ENCODE data around the gene ISG20.

ISG20 gene

DNA sequence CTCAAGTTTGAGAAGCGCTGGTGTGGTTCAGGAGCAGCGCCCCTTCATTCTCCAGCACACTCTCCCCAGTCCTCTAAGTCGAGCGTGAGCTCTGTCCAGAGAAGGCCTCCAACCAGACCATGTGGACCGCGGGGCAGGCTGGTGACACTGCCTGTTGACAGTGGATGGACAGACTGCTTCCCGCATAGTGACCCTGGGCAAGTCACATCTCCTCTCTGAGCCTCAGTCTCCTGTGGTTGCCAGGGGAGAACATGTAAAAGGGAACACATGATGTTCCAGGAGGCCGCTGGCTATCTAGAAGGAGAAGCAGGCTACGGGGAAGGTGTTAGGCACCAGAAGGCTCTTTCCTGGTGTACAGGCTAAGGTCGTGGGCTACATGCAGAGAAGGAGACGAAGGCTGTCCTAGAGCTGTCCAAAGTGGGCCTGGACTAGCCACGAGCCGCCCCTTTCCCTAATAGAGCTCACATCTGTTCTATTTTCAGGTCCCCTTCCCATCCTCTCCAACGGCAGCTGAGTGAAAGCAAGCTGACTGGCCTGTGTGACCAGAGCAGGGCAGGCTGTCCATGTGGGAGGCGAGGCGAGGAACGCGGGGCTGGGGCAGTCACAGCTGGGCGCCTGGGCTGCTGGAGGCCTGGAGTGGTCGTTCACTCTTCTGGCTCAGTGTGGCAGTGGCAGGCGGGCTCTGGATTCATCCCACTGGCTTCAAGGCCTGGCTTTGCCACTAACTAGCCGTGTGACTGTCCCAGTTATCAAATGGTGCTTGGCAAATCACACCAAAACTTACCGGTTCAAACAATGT lies 11.1 kb downstream of the ISG20 start:
- POLR2A ChIA-PET = no interaction called here
- peaks cover 0 to 7% (median 0%) of the 10 kb centered on the region in 4 experiments for H3K4me1 ChIP-seq (ENCODE audit: control extremely low read depth in 1 of 4, control insufficient read depth in 4 of 4, insufficient read depth in 4 of 4, low read length in 3 of 4)
- H3K36me3 ChIP-seq (ENCODE audit: control insufficient read depth in 4 of 4, insufficient read depth in 4 of 4, low read length in 3 of 4) = no peaks in the 10 kb centered on the region
- WGBS (ENCODE audit: insufficient coverage) = 97% methylated on average over 21 of the region's 23 CpGs
- H3K27ac ChIP-seq (ENCODE audit: insufficient read depth in 1 of 2, low read depth in 1 of 2, low read length in 2 of 2, poor library complexity in 1 of 2, severe bottlenecking in 2 of 2) = no peak overlapping the region
- no peaks in the 10 kb centered on the region for H3K9me3 ChIP-seq (ENCODE audit: control extremely low read depth in 1 of 5, control insufficient read depth in 4 of 5, insufficient read depth in 2 of 5, low read depth in 1 of 5, low read length in 4 of 5)
- no peak for DNase-seq
- CTCF ChIA-PET = interaction anchor here (1.0 kb wide), 1 partner anchor 26 kb away, joined by 3 read pairs; no protein-coding TSS in a partner anchor
- H3K4me3 ChIP-seq (ENCODE audit: control insufficient read depth in 1 of 7, extremely low read depth in 1 of 7, insufficient read depth in 4 of 7, low read depth in 2 of 7, low read length in 6 of 7) = no peak overlapping the region
- H3K27me3 ChIP-seq (replicated peaks in 2 of 5; ENCODE audit: control insufficient read depth in 4 of 5, insufficient read depth in 5 of 5, low read length in 4 of 5) = no peaks in the 10 kb centered on the region

DNA sequence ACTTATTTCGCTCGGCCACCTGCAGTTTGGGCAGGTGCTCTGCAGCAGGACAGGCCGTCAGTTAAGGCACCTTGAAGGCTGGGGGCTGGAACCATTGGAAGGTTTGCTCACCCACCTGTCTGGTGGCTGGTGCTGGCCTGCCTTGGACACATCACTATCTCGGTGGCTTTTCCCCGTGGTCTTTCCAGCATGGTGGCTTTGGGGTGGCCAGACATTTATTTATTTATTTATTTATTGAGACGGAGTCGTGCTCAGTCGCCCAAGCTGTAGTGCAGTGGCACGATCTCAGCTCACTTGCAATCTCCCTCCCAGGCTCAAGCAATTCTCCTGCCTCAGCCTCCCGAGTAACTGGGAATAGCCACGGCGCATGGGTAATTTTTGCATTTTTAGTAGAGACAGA lies 11.7 kb downstream of the ISG20 start:
- peaks cover 0 to 7% (median under 1%) of the 10 kb centered on the region in 4 experiments for H3K4me1 ChIP-seq (ENCODE audit: control extremely low read depth in 1 of 4, control insufficient read depth in 4 of 4, insufficient read depth in 4 of 4, low read length in 3 of 4)
- POLR2A ChIA-PET = no interaction called here
- CTCF ChIA-PET = interaction anchor here (1.0 kb wide), 1 partner anchor 27 kb away, joined by 3 read pairs; no protein-coding TSS in a partner anchor
- H3K27ac ChIP-seq (ENCODE audit: insufficient read depth in 1 of 2, low read depth in 1 of 2, low read length in 2 of 2, poor library complexity in 1 of 2, severe bottlenecking in 2 of 2) = no peak overlapping the region
- DNase-seq = no peak
- no peaks in the 10 kb centered on the region for H3K9me3 ChIP-seq (ENCODE audit: control extremely low read depth in 1 of 5, control insufficient read depth in 4 of 5, insufficient read depth in 2 of 5, low read depth in 1 of 5, low read length in 4 of 5)
- no peak overlapping the region for H3K4me3 ChIP-seq (ENCODE audit: control insufficient read depth in 1 of 7, extremely low read depth in 1 of 7, insufficient read depth in 4 of 7, low read depth in 2 of 7, low read length in 6 of 7)
- WGBS (ENCODE audit: insufficient coverage) = 99% methylated on average over 6 of the region's 12 CpGs
- no peaks in the 10 kb centered on the region for H3K27me3 ChIP-seq (replicated peaks in 2 of 5; ENCODE audit: control insufficient read depth in 4 of 5, insufficient read depth in 5 of 5, low read length in 4 of 5)
- no peaks in the 10 kb centered on the region for H3K36me3 ChIP-seq (ENCODE audit: control insufficient read depth in 4 of 4, insufficient read depth in 4 of 4, low read length in 3 of 4)

DNA sequence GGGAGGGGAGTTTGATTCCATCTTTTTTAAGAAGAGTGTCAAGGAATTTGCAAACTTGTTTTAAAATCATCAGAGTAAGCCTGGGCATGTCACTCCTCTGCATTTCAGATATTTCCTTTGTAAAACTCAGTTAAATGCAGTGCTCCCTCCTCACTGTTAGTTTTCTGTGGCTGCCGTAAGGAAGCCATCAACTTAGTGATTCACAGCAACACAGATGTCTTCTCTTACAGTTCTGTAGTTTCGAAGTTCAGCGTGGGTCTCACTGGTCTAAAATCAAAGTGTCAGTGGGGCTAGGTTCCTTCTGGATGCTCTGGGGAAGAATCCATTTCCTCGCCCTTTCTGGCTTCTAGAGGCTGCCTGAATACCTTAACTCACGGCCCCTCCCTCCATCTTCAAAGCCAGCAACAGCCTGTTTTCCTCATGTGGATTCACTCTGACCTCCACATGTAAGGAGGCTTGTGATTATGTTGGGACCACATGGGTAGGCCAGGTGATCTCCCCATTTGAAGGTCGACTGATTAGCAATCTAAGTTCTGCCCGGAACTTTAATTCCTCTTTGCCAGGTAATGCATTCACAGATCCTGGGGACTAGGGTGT lies 12.4 kb downstream of the ISG20 start:
- ChIA-PET POLR2A (no interaction called here), CTCF (no interaction called here)
- no peak overlapping the region for H3K4me3 ChIP-seq (ENCODE audit: control insufficient read depth in 1 of 7, extremely low read depth in 1 of 7, insufficient read depth in 4 of 7, low read depth in 2 of 7, low read length in 6 of 7)
- no peaks in the 10 kb centered on the region for H3K9me3 ChIP-seq (ENCODE audit: control extremely low read depth in 1 of 5, control insufficient read depth in 4 of 5, insufficient read depth in 2 of 5, low read depth in 1 of 5, low read length in 4 of 5)
- peaks cover 0 to 11% (median 4%) of the 10 kb centered on the region in 4 experiments for H3K4me1 ChIP-seq (ENCODE audit: control extremely low read depth in 1 of 4, control insufficient read depth in 4 of 4, insufficient read depth in 4 of 4, low read length in 3 of 4)
- no peaks in the 10 kb centered on the region for H3K36me3 ChIP-seq (ENCODE audit: control insufficient read depth in 4 of 4, insufficient read depth in 4 of 4, low read length in 3 of 4)
- 95% methylated on average over 6 of the region's 7 CpGs for WGBS (ENCODE audit: insufficient coverage)
- no peak overlapping the region for H3K27ac ChIP-seq (ENCODE audit: insufficient read depth in 1 of 2, low read depth in 1 of 2, low read length in 2 of 2, poor library complexity in 1 of 2, severe bottlenecking in 2 of 2)
- DNase-seq = no peak
- no peaks in the 10 kb centered on the region for H3K27me3 ChIP-seq (replicated peaks in 2 of 5; ENCODE audit: control insufficient read depth in 4 of 5, insufficient read depth in 5 of 5, low read length in 4 of 5)

DNA sequence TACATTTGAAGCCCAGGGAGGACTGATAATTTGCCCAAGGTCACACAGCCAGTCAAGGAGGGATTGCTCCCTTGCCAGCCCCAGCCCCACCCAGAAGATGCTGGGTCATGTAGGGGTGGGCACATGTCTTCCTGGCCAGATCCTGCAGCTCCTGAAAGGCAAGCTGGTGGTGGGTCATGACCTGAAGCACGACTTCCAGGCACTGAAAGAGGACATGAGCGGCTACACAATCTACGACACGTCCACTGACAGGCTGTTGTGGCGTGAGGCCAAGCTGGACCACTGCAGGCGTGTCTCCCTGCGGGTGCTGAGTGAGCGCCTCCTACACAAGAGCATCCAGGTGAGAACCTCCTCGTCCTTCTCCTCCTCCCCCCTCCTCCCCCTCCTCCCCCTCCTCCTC lies 13.2 kb downstream of the ISG20 start:
- ChIA-PET CTCF (interaction anchor here (1.2 to 1.5 kb wide), 2 partner anchors 28 to 30 kb away, joined by 3 to 5 read pairs; no protein-coding TSS in a partner anchor), POLR2A (no interaction called here)
- no peak overlapping the region for H3K27ac ChIP-seq (ENCODE audit: insufficient read depth in 1 of 2, low read depth in 1 of 2, low read length in 2 of 2, poor library complexity in 1 of 2, severe bottlenecking in 2 of 2)
- no peaks in the 10 kb centered on the region for H3K27me3 ChIP-seq (replicated peaks in 2 of 5; ENCODE audit: control insufficient read depth in 4 of 5, insufficient read depth in 5 of 5, low read length in 4 of 5)
- 100% methylated on average over 1 of the region's 9 CpGs for whole genome bisulfite sequencing (ENCODE audit: insufficient coverage)
- H3K4me1 ChIP-seq (ENCODE audit: control extremely low read depth in 1 of 4, control insufficient read depth in 4 of 4, insufficient read depth in 4 of 4, low read length in 3 of 4) = peaks cover 0 to 11% (median 4%) of the 10 kb centered on the region in 4 experiments
- H3K9me3 ChIP-seq (ENCODE audit: control extremely low read depth in 1 of 5, control insufficient read depth in 4 of 5, insufficient read depth in 2 of 5, low read depth in 1 of 5, low read length in 4 of 5) = no peaks in the 10 kb centered on the region
- H3K36me3 ChIP-seq (ENCODE audit: control insufficient read depth in 4 of 4, insufficient read depth in 4 of 4, low read length in 3 of 4) = no peaks in the 10 kb centered on the region
- no peak overlapping the region for H3K4me3 ChIP-seq (ENCODE audit: control insufficient read depth in 1 of 7, extremely low read depth in 1 of 7, insufficient read depth in 4 of 7, low read depth in 2 of 7, low read length in 6 of 7)
- DNase-seq = no peak

DNA sequence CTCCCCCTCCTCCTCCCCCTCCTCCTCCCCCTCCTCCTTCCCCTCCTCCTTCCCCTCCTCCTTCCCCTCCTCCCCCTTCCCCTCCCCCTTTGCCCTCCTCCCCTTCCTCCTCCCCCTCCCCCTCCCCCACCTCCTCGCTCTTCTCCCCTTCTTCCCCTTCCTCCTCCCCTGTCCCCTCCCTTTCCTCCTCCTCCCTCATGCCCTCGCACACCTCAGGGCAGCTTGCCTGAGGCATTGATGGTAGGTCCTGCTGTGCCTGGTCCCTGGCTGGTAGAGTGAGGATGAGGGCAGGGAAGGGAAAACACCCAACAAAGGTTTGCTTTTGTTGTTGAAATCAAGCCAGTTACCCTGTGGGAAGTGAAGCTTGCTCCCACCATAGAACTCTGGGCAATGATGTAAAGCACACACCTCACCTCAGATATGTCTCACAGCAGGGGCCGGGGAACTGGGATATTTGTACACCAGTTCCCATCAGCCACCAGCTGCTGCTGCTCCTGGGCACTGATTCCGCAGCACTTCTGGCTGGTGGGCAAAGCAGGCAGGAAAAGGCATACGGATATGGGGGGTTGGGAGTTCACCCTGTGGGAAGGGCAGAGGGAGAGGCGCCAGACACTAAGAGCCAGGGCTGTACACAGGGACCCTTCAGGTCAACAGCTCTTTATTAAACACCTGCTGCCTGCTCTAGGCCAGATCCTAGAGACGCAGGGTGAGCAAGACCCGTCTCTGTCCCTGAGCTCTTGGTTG lies 13.8 kb downstream of the ISG20 start:
- CTCF ChIA-PET = interaction anchor here (1.2 to 1.5 kb wide), 2 partner anchors 28 to 30 kb away, joined by 3 to 5 read pairs; no protein-coding TSS in a partner anchor

DNA sequence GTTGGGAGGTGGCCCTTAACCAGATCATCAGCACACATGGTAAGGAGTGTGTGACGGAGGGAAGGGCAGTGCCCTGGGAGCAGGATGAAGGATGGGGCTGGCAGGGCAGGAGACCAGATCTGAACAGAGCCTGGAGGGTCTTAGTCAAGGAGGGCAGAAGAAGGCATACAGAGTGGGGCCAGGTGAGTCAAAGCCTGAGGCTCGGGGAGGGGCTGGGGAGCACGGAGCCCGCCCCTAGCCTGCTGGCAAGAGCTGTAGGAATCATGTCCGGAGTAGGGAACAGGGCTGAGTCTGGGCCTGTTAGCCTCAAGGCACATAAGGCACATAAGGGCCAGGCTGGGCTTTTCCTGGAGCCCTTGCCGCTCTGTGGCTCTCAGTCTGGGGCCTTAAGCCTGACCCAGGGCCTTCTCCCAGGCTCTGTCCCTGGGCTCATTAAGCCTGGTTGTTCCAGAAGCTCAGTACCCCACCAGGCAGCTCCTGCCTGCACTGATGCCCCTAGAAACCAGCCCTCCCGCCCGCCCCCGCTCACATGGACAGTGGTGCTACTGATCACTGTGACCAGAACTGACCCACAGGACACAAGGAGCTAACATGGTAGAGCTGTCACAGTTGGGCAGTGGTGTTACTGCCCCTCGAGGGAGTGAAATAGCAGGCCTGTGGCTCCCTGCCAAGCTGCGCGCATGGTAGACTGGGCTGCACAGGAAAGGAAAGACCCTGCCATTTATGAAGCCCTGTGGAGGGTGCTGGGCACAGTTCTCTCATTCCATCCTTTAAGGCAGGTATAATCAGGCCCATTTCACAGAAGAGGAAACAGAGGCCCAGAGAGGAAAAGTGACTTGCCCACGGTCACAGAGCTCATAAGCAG lies 14.6 kb downstream of the ISG20 start:
- WGBS (ENCODE audit: insufficient coverage) = 98% methylated on average over 13 of the region's 13 CpGs
- no peak overlapping the region for H3K4me3 ChIP-seq (ENCODE audit: control insufficient read depth in 1 of 7, extremely low read depth in 1 of 7, insufficient read depth in 4 of 7, low read depth in 2 of 7, low read length in 6 of 7)
- H3K27me3 ChIP-seq (replicated peaks in 2 of 5; ENCODE audit: control insufficient read depth in 4 of 5, insufficient read depth in 5 of 5, low read length in 4 of 5) = no peaks in the 10 kb centered on the region
- no peak overlapping the region for H3K27ac ChIP-seq (ENCODE audit: insufficient read depth in 1 of 2, low read depth in 1 of 2, low read length in 2 of 2, poor library complexity in 1 of 2, severe bottlenecking in 2 of 2)
- no peaks in the 10 kb centered on the region for H3K9me3 ChIP-seq (ENCODE audit: control extremely low read depth in 1 of 5, control insufficient read depth in 4 of 5, insufficient read depth in 2 of 5, low read depth in 1 of 5, low read length in 4 of 5)
- H3K36me3 ChIP-seq (ENCODE audit: control insufficient read depth in 4 of 4, insufficient read depth in 4 of 4, low read length in 3 of 4) = no peaks in the 10 kb centered on the region
- ChIA-PET POLR2A (no interaction called here), CTCF (interaction anchor here (1.1 to 2.0 kb wide), 5 partner anchors 8 to 31 kb away, joined by 3 to 5 read pairs (median 5); partner anchors contain the start of gene ISG20)
- DNase-seq = no peak
- peaks cover 0 to 11% (median 4%) of the 10 kb centered on the region in 4 experiments for H3K4me1 ChIP-seq (ENCODE audit: control extremely low read depth in 1 of 4, control insufficient read depth in 4 of 4, insufficient read depth in 4 of 4, low read length in 3 of 4)

More for the DNA sequence above, 13.8 kb downstream of the ISG20 start:
- Histone ChIP-seq H3K9me3 (ENCODE audit: control extremely low read depth in 1 of 5, control insufficient read depth in 4 of 5, insufficient read depth in 2 of 5, low read depth in 1 of 5, low read length in 4 of 5) (no peaks in the 10 kb centered on the region), H3K4me3 (ENCODE audit: control insufficient read depth in 1 of 7, extremely low read depth in 1 of 7, insufficient read depth in 4 of 7, low read depth in 2 of 7, low read length in 6 of 7) (no peak overlapping the region), H3K27ac (ENCODE audit: insufficient read depth in 1 of 2, low read depth in 1 of 2, low read length in 2 of 2, poor library complexity in 1 of 2, severe bottlenecking in 2 of 2) (no peak overlapping the region), H3K4me1 (ENCODE audit: control extremely low read depth in 1 of 4, control insufficient read depth in 4 of 4, insufficient read depth in 4 of 4, low read length in 3 of 4) (peaks cover 0 to 11% (median 4%) of the 10 kb centered on the region in 4 experiments), H3K36me3 (ENCODE audit: control insufficient read depth in 4 of 4, insufficient read depth in 4 of 4, low read length in 3 of 4) (no peaks in the 10 kb centered on the region), H3K27me3 (replicated peaks in 2 of 5; ENCODE audit: control insufficient read depth in 4 of 5, insufficient read depth in 5 of 5, low read length in 4 of 5) (no peaks in the 10 kb centered on the region)
- POLR2A ChIA-PET = no interaction called here
- WGBS (ENCODE audit: insufficient coverage) = 75% methylated on average over 4 of the region's 8 CpGs
- no peak for DNase-seq
